Liver (tissue), 9 donors: ENCODE measurements around the gene CENPA. TPM values are rescaled to one million over a fixed set of nuclear protein-coding genes. Genes with fewer than 3 reads are reported as not detected.

Source experiments
- DNase-seq: peaks from one replicate; pipeline ENCODE4 v3.0.0-alpha.2; 2017; ENCODE audit warnings: low spot score
- H3K27ac ChIP-seq, 2 donors: one replicate each; pipeline ENCODE4 v1.7.0; 2013; ENCODE audit warnings: inconsistent platforms in 2 of 2, low read length in 2 of 2, control low read depth in 1 of 2, low read depth in 1 of 2, mild to moderate bottlenecking in 1 of 2
- H3K27me3 ChIP-seq, 4 donors: one replicate each; pipeline versions ENCODE4 v1.6.1 to v1.7.0; 2013; ENCODE audit warnings: low read length in 3 of 4, inconsistent platforms in 1 of 4, mild to moderate bottlenecking in 1 of 4, moderate library complexity in 1 of 4; ENCODE audit not compliant: control insufficient read depth in 4 of 4, insufficient read depth in 4 of 4
- H3K36me3 ChIP-seq, 4 donors: one replicate each; pipeline versions ENCODE4 v1.6.1 to v1.7.0; 2013; ENCODE audit warnings: low read length in 3 of 4, mild to moderate bottlenecking in 3 of 4, low read depth in 1 of 4, moderate library complexity in 1 of 4; ENCODE audit not compliant: control insufficient read depth in 4 of 4, insufficient read depth in 3 of 4
- H3K4me1 ChIP-seq, 4 donors: one replicate each; pipeline versions ENCODE4 v1.6.1 to v1.7.0; 2013; ENCODE audit warnings: low read length in 3 of 4, mild to moderate bottlenecking in 3 of 4, moderate library complexity in 1 of 4; ENCODE audit not compliant: control insufficient read depth in 4 of 4, insufficient read depth in 4 of 4
- H3K4me3 ChIP-seq, 3 donors: one replicate each; pipeline versions ENCODE4 v1.6.1 to v1.7.0; 2013; ENCODE audit warnings: low read length in 3 of 3, control low read depth in 1 of 3, low read depth in 1 of 3, mild to moderate bottlenecking in 1 of 3
- H3K9ac ChIP-seq, 2 donors: one replicate each; pipeline ENCODE4 v1.7.0; 2013; ENCODE audit warnings: low read length in 2 of 2, mild to moderate bottlenecking in 2 of 2, moderate library complexity in 2 of 2, control low read depth in 1 of 2, low read depth in 1 of 2
- H3K9me3 ChIP-seq, 4 donors: one replicate each; pipeline versions ENCODE4 v1.6.1 to v1.7.0; 2013; ENCODE audit warnings: low read length in 3 of 4; ENCODE audit not compliant: control insufficient read depth in 4 of 4
- EGR1 ChIP-seq, 2 donors: IDR thresholded peaks; 2 replicates each; pipeline ENCODE4 v1.6.1; 2016 to 2018; ENCODE audit warnings: antibody characterized with exemption in 2 of 2, low read depth in 2 of 2
- FOXA1 ChIP-seq: IDR thresholded peaks from 2 replicates; pipeline ENCODE4 v1.6.1; 2016; ENCODE audit warnings: antibody characterized with exemption
- FOXA2 ChIP-seq: IDR thresholded peaks from 2 replicates; pipeline ENCODE4 v1.6.1; 2016; ENCODE audit warnings: antibody characterized with exemption
- GABPA ChIP-seq, 2 donors: IDR thresholded peaks in 1 of 2; conservative IDR thresholded peaks in 1 of 2; 2 replicates each; pipeline ENCODE4 v1.6.1; 2016; ENCODE audit warnings: antibody characterized with exemption in 2 of 2, mild to moderate bottlenecking in 1 of 2, moderate library complexity in 1 of 2
- HNF4A ChIP-seq, 2 donors: conservative IDR thresholded peaks; 2 replicates each; pipeline ENCODE4 v1.6.1; 2016; ENCODE audit warnings: antibody characterized with exemption in 2 of 2, mild to moderate bottlenecking in 2 of 2
- HNF4G ChIP-seq: IDR thresholded peaks from 2 replicates; pipeline ENCODE4 v1.6.1; 2016; ENCODE audit warnings: antibody characterized with exemption
- JUND ChIP-seq, 2 donors: IDR thresholded peaks; 2 replicates each; pipeline ENCODE4 v1.6.1; 2016; ENCODE audit warnings: antibody characterized with exemption in 2 of 2
- RAD21 ChIP-seq, 2 donors: IDR thresholded peaks; 2 replicates each; pipeline ENCODE4 v1.6.1; 2016; ENCODE audit warnings: antibody characterized with exemption in 2 of 2, mild to moderate bottlenecking in 2 of 2
- RXRA ChIP-seq, 2 donors: IDR thresholded peaks; 2 replicates each; pipeline ENCODE4 v1.6.1; 2017 to 2018; ENCODE audit warnings: antibody characterized with exemption in 2 of 2, mild to moderate bottlenecking in 1 of 2
- SP1 ChIP-seq: IDR thresholded peaks from 2 replicates; pipeline ENCODE4 v1.6.1; 2018; ENCODE audit warnings: antibody characterized with exemption, mild to moderate bottlenecking
- TAF1 ChIP-seq: conservative IDR thresholded peaks from 2 replicates; pipeline ENCODE4 v1.6.1; 2016; ENCODE audit warnings: antibody characterized with exemption, mild to moderate bottlenecking
- YY1 ChIP-seq: IDR thresholded peaks from 2 replicates; pipeline ENCODE4 v1.6.1; 2016; ENCODE audit warnings: antibody characterized with exemption, mild to moderate bottlenecking
- WGBS: extraction: QIAGEN DNeasy Blood & Tissue Kit; methylation state at CpG from one replicate; pipeline ENCODE4 v1.1.7; 2013; 5-methylcytosine and 5-hydroxymethylcytosine counted together
- polyA plus RNA-seq, 2 donors: library from polyadenylated mRNA; stranded (reverse) in 1 of 2; unstranded in 1 of 2; fragments of 200-250 nt in 1 of 2; fragments of >200 nt in 1 of 2; fragmentation: Nextera tagmentation in 1 of 2; extraction: Ambion mirVana in 1 of 2; gene quantifications; one replicate each; pipeline versions ENCODE4 v1.2.1 to v1.2.3, GENCODE V29; 2013 to 2015
- total RNA-seq, 2 donors: library from RNA; depleted of rRNA; stranded (reverse); fragments of >200 nt; gene quantifications; one replicate each; pipeline ENCODE4 v1.2.3, GENCODE V29; 2014
- TF ChIP-seq, protein P1 (sequence below): fragments of 150-350 bp; IDR thresholded peaks from 2 replicates; pipeline ENCODE4 v1.5.1; 2017; ENCODE audit warnings: improper control_type of control experiment, low read depth, low read length; ENCODE audit not compliant: missing input control
- TF ChIP-seq, protein P2 (sequence below): IDR thresholded peaks from 2 replicates; pipeline ENCODE4 v1.6.1; 2016; ENCODE audit warnings: antibody characterized with exemption
- TF ChIP-seq, protein P3 (sequence below): IDR thresholded peaks from 2 replicates; pipeline ENCODE4 v1.6.1; 2016; ENCODE audit warnings: antibody characterized with exemption
- donor health status: healthy.
- donor health status: healthy.
- donor health status: healthy.
- donor health status: healthy.
- donor health status: healthy.

CENPA gene
- total and polyA plus RNA-seq, 4 donors: 0.17 to 14.4 (median 1.2) TPM; not detected in 1

DNA sequence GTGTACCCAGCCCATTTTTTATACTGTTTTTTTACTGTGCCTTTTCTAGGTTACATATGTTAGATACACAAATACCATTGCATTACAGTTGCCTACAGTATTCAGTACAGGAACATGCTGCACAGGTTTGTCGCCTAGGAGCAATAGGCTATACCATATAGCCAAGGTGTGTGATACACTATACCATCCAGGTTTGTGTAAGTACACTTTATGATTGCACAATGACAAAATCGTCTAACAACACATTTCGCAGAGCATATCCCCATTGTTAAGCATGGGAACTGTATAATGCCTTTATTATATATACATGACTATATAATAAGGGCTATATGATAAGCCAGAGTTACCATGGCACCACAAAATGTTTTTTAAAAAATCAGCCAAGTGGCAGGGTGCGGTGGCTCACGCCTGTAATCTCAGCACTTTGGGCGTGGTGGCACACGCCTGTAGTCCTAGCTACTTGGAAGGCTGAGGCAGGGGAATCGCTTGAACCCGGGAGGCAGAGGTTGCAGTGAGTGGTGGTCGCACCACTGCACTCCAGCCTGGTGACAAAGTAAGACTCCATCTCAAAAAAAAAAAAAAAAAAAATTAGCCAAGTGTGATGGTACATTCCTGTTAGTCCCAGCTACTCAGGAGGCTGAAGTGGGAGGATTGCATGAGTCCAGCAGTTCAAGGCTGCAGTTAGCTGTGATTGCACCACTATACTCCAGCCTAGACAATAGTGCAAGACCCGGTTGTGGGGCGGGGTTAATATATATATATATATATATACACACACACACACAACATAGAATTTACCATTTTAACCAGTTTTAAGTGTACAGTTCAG is 2.8 kb upstream of the CENPA start:
- Histone ChIP-seq H3K36me3 (peaks cover 5 to 21% (median 12%) of the 10 kb centered on the region in 4 donors), H3K4me3 (no peak overlapping the region), H3K27ac (no peak overlapping the region), H3K4me1 (peaks cover 0 to 16% (median 9%) of the 10 kb centered on the region in 4 donors), H3K9me3 (no peaks in the 10 kb centered on the region), H3K9ac (no peak overlapping the region), H3K27me3 (no peaks in the 10 kb centered on the region)
- TF ChIP-seq FOXA1 (no peak), EGR1 (IDR thresholded peaks at IDR 0.05; ENCODE audit: low read depth in 2 of 2) (no peak), RXRA (IDR thresholded peaks at IDR 0.05) (no peak)
- TF ChIP-seq, protein P1, sequence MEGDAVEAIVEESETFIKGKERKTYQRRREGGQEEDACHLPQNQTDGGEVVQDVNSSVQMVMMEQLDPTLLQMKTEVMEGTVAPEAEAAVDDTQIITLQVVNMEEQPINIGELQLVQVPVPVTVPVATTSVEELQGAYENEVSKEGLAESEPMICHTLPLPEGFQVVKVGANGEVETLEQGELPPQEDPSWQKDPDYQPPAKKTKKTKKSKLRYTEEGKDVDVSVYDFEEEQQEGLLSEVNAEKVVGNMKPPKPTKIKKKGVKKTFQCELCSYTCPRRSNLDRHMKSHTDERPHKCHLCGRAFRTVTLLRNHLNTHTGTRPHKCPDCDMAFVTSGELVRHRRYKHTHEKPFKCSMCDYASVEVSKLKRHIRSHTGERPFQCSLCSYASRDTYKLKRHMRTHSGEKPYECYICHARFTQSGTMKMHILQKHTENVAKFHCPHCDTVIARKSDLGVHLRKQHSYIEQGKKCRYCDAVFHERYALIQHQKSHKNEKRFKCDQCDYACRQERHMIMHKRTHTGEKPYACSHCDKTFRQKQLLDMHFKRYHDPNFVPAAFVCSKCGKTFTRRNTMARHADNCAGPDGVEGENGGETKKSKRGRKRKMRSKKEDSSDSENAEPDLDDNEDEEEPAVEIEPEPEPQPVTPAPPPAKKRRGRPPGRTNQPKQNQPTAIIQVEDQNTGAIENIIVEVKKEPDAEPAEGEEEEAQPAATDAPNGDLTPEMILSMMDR: no peak
- TF ChIP-seq, protein P2, sequence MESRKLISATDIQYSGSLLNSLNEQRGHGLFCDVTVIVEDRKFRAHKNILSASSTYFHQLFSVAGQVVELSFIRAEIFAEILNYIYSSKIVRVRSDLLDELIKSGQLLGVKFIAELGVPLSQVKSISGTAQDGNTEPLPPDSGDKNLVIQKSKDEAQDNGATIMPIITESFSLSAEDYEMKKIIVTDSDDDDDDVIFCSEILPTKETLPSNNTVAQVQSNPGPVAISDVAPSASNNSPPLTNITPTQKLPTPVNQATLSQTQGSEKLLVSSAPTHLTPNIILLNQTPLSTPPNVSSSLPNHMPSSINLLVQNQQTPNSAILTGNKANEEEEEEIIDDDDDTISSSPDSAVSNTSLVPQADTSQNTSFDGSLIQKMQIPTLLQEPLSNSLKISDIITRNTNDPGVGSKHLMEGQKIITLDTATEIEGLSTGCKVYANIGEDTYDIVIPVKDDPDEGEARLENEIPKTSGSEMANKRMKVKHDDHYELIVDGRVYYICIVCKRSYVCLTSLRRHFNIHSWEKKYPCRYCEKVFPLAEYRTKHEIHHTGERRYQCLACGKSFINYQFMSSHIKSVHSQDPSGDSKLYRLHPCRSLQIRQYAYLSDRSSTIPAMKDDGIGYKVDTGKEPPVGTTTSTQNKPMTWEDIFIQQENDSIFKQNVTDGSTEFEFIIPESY: no peak
- DNase-seq: no peak
- WGBS: 83% methylated on average over 12 of the region's 12 CpGs

DNA sequence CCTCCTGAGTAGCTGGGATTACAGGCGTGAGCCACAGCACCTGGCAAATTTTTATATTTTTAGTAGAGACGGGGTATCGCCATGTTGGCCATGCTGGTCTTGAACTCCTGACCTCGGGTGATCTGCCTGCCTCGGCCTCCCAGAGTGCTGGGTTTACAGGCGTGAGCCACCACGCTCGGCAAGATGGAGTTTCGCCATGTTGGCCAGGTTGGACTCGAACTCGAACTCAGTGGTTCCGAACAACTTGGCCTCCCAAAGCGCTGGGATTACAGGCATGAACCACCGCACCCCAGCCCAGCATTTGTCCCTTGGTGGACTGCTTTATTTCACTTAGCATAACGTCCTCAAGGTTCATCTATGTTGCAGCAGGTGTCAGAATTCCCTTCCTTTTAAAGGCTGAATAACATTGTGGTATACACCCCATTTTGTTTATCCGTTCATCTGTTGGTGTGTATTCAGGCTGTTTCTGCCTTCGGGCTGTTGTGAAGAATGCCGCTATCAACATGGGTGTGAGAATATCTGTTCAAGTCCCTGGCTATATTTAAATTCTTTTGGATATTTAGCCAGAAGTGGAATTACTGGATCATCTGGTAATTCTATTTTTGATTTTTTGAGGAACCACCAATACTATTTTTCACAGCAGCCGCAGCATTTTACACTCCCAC is 1.2 kb upstream of the CENPA start:
- TF ChIP-seq TAF1 (no peak), FOXA2 (no peak), YY1 (no peak), RXRA (IDR thresholded peaks at IDR 0.05) (no peak), HNF4G (no peak), HNF4A (conservative IDR thresholded peaks at IDR 0.05) (no peak), RAD21 (IDR thresholded peaks at IDR 0.05) (no peak), FOXA1 (no peak), SP1 (no peak), JUND (IDR thresholded peaks at IDR 0.05) (no peak), EGR1 (IDR thresholded peaks at IDR 0.05; ENCODE audit: low read depth in 2 of 2) (no peak), GABPA (IDR thresholded peaks at IDR 0.05 in 1 of 2, conservative IDR thresholded peaks at IDR 0.05 in 1 of 2) (no peak)
- TF ChIP-seq, protein P1: no peak
- TF ChIP-seq, protein P3, sequence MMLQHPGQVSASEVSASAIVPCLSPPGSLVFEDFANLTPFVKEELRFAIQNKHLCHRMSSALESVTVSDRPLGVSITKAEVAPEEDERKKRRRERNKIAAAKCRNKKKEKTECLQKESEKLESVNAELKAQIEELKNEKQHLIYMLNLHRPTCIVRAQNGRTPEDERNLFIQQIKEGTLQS: no peak
- TF ChIP-seq, protein P2: no peak
- Histone ChIP-seq H3K4me1 (peaks cover 0 to 16% (median 9%) of the 10 kb centered on the region in 4 donors), H3K9me3 (no peaks in the 10 kb centered on the region), H3K4me3 (no peak overlapping the region), H3K27me3 (no peaks in the 10 kb centered on the region), H3K9ac (no peak overlapping the region), H3K27ac (no peak overlapping the region), H3K36me3 (peaks cover 3 to 9% (median 5%) of the 10 kb centered on the region in 4 donors)
- no peak for DNase-seq
- 94% methylated on average over 19 of the region's 19 CpGs for WGBS
